HEK293 (cell line): ENCODE results near the gene ARL15.

Source experiments
- CTCF ChIA-PET: fragments of 350-600 bp; formaldehyde crosslinking; extraction: SDS; loops from one replicate; lab custom pipeline; 2021; ENCODE audit warnings: antibody characterized with exemption; lab: Yijun Ruan, JAX
- POLR2A ChIA-PET: fragments of 300-600 bp; formaldehyde crosslinking; extraction: SDS; loops from one replicate; lab custom pipeline; 2020; ENCODE audit warnings: antibody characterized with exemption, inconsistent platforms; lab: Yijun Ruan, JAX
- H3K27ac ChIP-seq: fragments of 200-500 bp; sonication (Bioruptor generic); 2 replicates; pipeline ENCODE4 v1.5.1; 2014; ENCODE audit warnings: low read depth, low read length, control low read depth, inconsistent platforms; ENCODE audit errors: extremely low read depth
- H3K36me3 ChIP-seq, 2 experiments: fragments of 200-500 bp in 1 of 2; sonication (Bioruptor generic) in 1 of 2; 1 replicate in 1 of 2; 2 replicates in 1 of 2; pipeline ENCODE4 v1.5.1; 2014 to 2017; ENCODE audit warnings: inconsistent platforms in 2 of 2, low read length in 2 of 2; ENCODE audit not compliant: control insufficient read depth in 2 of 2, insufficient read depth in 1 of 2
- H3K4me1 ChIP-seq: fragments of 200-500 bp; sonication (Bioruptor generic); 2 replicates; pipeline ENCODE4 v1.5.1; 2014; ENCODE audit warnings: mild to moderate bottlenecking, low read length, inconsistent platforms; ENCODE audit not compliant: control insufficient read depth, insufficient read depth
- H3K4me3 ChIP-seq: 2 replicates; pipeline ENCODE4 v1.5.1; 2011; ENCODE audit warnings: low read depth, mild to moderate bottlenecking, control low read depth, low read length, moderate library complexity
- H3K9me3 ChIP-seq: fragments of 200-500 bp; sonication (Bioruptor generic); 2 replicates; pipeline ENCODE4 v1.5.1; 2014; ENCODE audit warnings: low read depth, low read length, inconsistent platforms; ENCODE audit not compliant: control insufficient read depth, insufficient read depth
- ELK4 ChIP-seq: IDR thresholded peaks from 2 replicates; pipeline ENCODE4 v1.6.1; 2011; ENCODE audit warnings: mild to moderate bottlenecking, low read depth, low read length, borderline replicate concordance
- FEZF1 ChIP-seq: fragments of 450-650 bp; formaldehyde crosslinking; IDR thresholded peaks from 2 replicates; pipeline ENCODE4 v1.5.1; 2016; ENCODE audit warnings: missing biosample characterization, missing genetic modification characterization
- HOXA7 ChIP-seq: sonication (generic); formaldehyde crosslinking; IDR thresholded peaks from 2 replicates; pipeline ENCODE4 v1.8.1; 2022; ENCODE audit warnings: missing genetic modification reagents, borderline replicate concordance
- IKZF3 ChIP-seq: fragments of 450-650 bp; IDR thresholded peaks from 2 replicates; pipeline ENCODE4 v1.5.0; 2018; ENCODE audit warnings: missing biosample characterization, mild to moderate bottlenecking, missing genetic modification characterization, moderate library complexity
- OSR2 ChIP-seq: fragments of 450-650 bp; formaldehyde crosslinking; IDR thresholded peaks from 2 replicates; pipeline ENCODE4 v1.5.1; 2016; ENCODE audit warnings: missing biosample characterization, missing genetic modification characterization
- OVOL3 ChIP-seq: fragments of 450-650 bp; formaldehyde crosslinking; IDR thresholded peaks from 2 replicates; pipeline ENCODE4 v1.5.1; 2016; ENCODE audit warnings: missing biosample characterization, missing genetic modification characterization
- ZBTB11 ChIP-seq: fragments of 450-650 bp; formaldehyde crosslinking; conservative IDR thresholded peaks from 2 replicates; pipeline ENCODE4 v1.5.1; 2016; ENCODE audit warnings: low read depth, missing biosample characterization, missing genetic modification characterization
- ZBTB21 ChIP-seq: fragments of 450-650 bp; formaldehyde crosslinking; IDR thresholded peaks from 2 replicates; pipeline ENCODE4 v1.5.1; 2017; ENCODE audit warnings: missing biosample characterization, missing genetic modification characterization
- ZFP37 ChIP-seq: fragments of 450-650 bp; formaldehyde crosslinking; IDR thresholded peaks from 2 replicates; pipeline ENCODE4 v1.5.1; 2016; ENCODE audit warnings: missing biosample characterization, missing genetic modification characterization
- ZNF148 ChIP-seq: fragments of 450-650 bp; formaldehyde crosslinking; IDR thresholded peaks from 2 replicates; pipeline ENCODE4 v1.5.0; 2017; ENCODE audit warnings: missing biosample characterization, missing genetic modification characterization, borderline replicate concordance
- ZNF155 ChIP-seq: fragments of 450-650 bp; formaldehyde crosslinking; IDR thresholded peaks from 2 replicates; pipeline ENCODE4 v1.5.1; 2016; ENCODE audit warnings: missing biosample characterization, missing genetic modification characterization
- ZNF24 ChIP-seq: fragments of 450-650 bp; formaldehyde crosslinking; IDR thresholded peaks from 2 replicates; pipeline ENCODE4 v1.5.1; 2016; ENCODE audit warnings: missing biosample characterization, missing genetic modification characterization
- ZNF362 ChIP-seq: fragments of 450-650 bp; formaldehyde crosslinking; IDR thresholded peaks from 2 replicates; pipeline ENCODE4 v1.5.1; 2016; ENCODE audit warnings: missing biosample characterization, missing genetic modification characterization
- ZNF426 ChIP-seq: fragments of 450-650 bp; formaldehyde crosslinking; IDR thresholded peaks from 2 replicates; pipeline ENCODE4 v1.5.1; 2017; ENCODE audit warnings: missing biosample characterization, missing genetic modification characterization, mild to moderate bottlenecking, inconsistent platforms, moderate library complexity
- ZNF514 ChIP-seq: fragments of 450-650 bp; formaldehyde crosslinking; IDR thresholded peaks from 2 replicates; pipeline ENCODE4 v1.5.1; 2016; ENCODE audit warnings: missing biosample characterization, missing genetic modification characterization
- ZNF596 ChIP-seq: fragments of 450-650 bp; IDR thresholded peaks from 2 replicates; pipeline ENCODE4 v1.5.0; 2018; ENCODE audit warnings: missing biosample characterization, mild to moderate bottlenecking, missing genetic modification characterization, moderate library complexity
- ZNF624 ChIP-seq: fragments of 450-650 bp; formaldehyde crosslinking; IDR thresholded peaks from 2 replicates; pipeline ENCODE4 v1.5.1; 2017; ENCODE audit warnings: missing biosample characterization, missing genetic modification characterization
- ZNF626 ChIP-seq: fragments of 450-650 bp; sonication (Bioruptor Pico); formaldehyde crosslinking; IDR thresholded peaks from 2 replicates; pipeline ENCODE4 v1.5.1; 2018; ENCODE audit warnings: missing biosample characterization, missing genetic modification characterization, inconsistent platforms
- ZNF629 ChIP-seq: fragments of 450-650 bp; formaldehyde crosslinking; IDR thresholded peaks from 2 replicates; pipeline ENCODE4 v1.5.1; 2017; ENCODE audit warnings: missing biosample characterization, missing genetic modification characterization
- ZNF830 ChIP-seq: fragments of 450-650 bp; IDR thresholded peaks from 2 replicates; pipeline ENCODE4 v1.5.0; 2018; ENCODE audit warnings: missing biosample characterization, missing genetic modification characterization, low read depth, mild to moderate bottlenecking, moderate library complexity

The ARL15 gene

GRCh38 chr5:54178991-54179390, 131.4 kb downstream of the ARL15 start:
- CTCF ChIA-PET = interaction anchor here (0.7 to 1.6 kb wide), 5 partner anchors 12 to 311 kb away, joined by 3 to 9 read pairs (median 4); no protein-coding TSS in a partner anchor
- H3K4me1 ChIP-seq = 0 out of 2 replicates have a peak, but pooled peaks cover 2% of the 10 kb centered on the region
- POLR2A ChIA-PET = no interaction called here
- H3K4me3 ChIP-seq = no peak overlapping the region
- H3K9me3 ChIP-seq = no peaks in the 10 kb centered on the region
- H3K36me3 ChIP-seq = no peaks in the 10 kb centered on the region
- no peak overlapping the region for H3K27ac ChIP-seq
- no peak for TF ChIP-seq OSR2 (tag by site-specific recombination)
- TF ChIP-seq FEZF1 (tag by site-specific recombination) = peak; percentile 20; the same call in 1 of the 2 replicates

- Histone ChIP-seq H3K36me3 (no peaks in the 10 kb centered on the region), H3K9me3 (no peaks in the 10 kb centered on the region), H3K4me1 (0 out of 2 replicates have a peak, but pooled peaks cover 2% of the 10 kb centered on the region), H3K27ac (no peak overlapping the region), H3K4me3 (no peak overlapping the region)
- ChIA-PET POLR2A (no interaction called here), CTCF (interaction anchor here (0.9 to 1.6 kb wide), 4 partner anchors 13 to 311 kb away, joined by 3 to 9 read pairs (median 4); no protein-coding TSS in a partner anchor)
- no peak for TF ChIP-seq ZNF362 (tag by site-specific recombination)
- TF ChIP-seq ZNF626 (tag by site-specific recombination) = no peak
- TF ChIP-seq ZNF596 (tag by site-specific recombination) = no peak
- TF ChIP-seq ZNF830 (tag by site-specific recombination) = no peak
- TF ChIP-seq ZBTB11 (tag by site-specific recombination) = no peak
- no peak for TF ChIP-seq ZNF155 (tag by site-specific recombination)
- no peak for TF ChIP-seq ZNF629 (tag by site-specific recombination)
- TF ChIP-seq ZNF24 (tag by site-specific recombination) = no peak
- no peak for TF ChIP-seq OVOL3 (tag by site-specific recombination)
- no peak for TF ChIP-seq IKZF3 (tag by site-specific recombination)
- no peak for TF ChIP-seq ZNF148
- no peak for TF ChIP-seq ZNF514
- no peak for TF ChIP-seq ZBTB21 (tag by site-specific recombination)
- TF ChIP-seq ZNF426 (tag by site-specific recombination) = no peak
- TF ChIP-seq ELK4 = no peak
- no peak for TF ChIP-seq HOXA7
- TF ChIP-seq ZFP37 (tag by site-specific recombination) = no peak
- no peak for TF ChIP-seq ZNF624
These were observed 132.2 kb downstream of the ARL15 start for GRCh38 chr5:54178207-54178606.
